NOMO-1 (cell line): ENCODE data around the gene ITPR2.
A peak's percentile ranks its signal among the peaks of the same experiment; 100 is the strongest.

Experiments
- DNase-seq, 2 experiments: peaks; one replicate each; lab custom pipeline; 2025; ENCODE audit not compliant: unreplicated experiment in 2 of 2; lab: John Stamatoyannopoulos, UW

Gene ITPR2

DNA sequence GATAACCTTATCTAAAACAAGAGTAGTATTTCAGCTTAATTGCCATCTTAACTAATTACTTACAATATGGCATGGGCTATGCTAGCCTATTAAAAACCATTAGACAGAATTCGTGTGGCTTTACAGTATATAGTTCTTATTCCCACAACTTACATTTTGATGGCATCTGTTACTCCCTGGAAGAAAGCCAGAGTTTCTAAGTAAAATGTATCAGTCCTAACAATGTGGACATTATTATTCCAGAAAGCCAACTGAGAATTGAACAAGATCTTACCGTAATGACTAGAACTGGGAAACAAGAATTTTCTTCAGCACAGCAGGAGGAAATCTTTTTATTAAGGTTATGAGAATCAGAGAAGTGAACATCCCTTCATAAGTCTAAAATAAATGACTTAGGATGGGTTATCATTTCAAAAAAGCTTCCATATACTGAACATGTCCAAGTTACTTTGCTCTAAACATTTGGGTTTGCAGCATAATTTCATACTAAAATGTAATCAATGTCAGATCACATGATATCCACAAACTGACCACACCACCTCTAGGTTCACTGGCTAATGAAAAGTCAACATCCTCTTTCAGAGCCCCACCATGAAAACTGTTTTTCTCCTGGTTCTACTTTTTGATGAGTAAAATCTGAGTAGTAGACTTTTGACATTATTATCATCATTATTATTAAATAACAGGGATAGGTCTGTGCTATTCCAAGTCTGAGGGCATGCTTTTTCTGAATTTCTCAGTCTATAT, 457.9 kb downstream of the ITPR2 start:
- DNase-seq, result no peak

GRCh38 chr12:26373606-26374495, 459.1 kb downstream of the ITPR2 start:
- DNase-seq, result no peak

GRCh38 chr12:26372866-26373265, 460.1 kb downstream of the ITPR2 start:
- no peak for DNase-seq

- DNase-seq, result no peak
Observed at GRCh38 chr12:26370098-26370497, 462.9 kb downstream of the ITPR2 start.

DNA sequence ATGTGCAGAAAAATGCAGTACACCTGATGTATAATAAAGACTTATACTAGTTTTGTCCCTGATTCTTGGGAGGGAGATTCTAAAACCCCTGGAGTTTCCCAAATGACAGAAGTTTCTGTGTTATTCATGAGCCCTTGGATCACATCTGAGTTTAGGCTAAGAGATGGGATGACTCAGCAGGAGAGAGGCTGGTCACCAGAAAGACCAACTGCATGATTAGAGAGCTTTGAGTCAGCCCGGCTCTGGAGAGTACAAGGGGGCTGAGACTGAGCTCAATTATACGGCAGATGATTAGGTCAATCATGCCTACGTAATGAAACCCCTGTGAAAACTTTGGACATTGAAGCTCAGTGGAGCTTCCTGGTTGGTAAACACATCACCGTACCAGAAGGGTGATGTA, 463.4 kb downstream of the ITPR2 start:
- DNase-seq, result no peak

- no peak for DNase-seq
Observed at GRCh38 chr12:26367991-26368730, 464.8 kb downstream of the ITPR2 start.

GRCh38 chr12:26361964-26362363, 471.0 kb downstream of the ITPR2 start:
- DNase-seq, result no peak

DNA sequence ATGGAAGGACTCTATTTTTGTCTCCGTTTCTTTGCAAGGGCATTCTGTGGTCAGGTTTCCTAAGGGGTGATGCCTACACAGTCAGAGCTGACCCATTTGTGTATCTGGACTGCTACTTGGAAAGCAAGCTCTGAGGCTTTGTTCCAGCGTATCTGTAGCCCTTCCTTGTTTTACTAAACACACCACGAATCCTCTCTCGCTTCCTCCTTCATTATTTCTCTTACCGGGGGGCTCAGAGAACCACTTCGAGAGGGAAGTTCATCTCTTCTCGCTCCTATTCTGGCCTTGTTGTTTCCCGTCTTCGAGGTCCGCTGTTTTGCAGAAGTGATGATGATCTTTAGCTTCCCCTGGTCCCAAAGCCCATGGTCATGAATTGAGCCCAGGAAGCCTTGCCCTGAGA, 472.9 kb downstream of the ITPR2 start:
- peak; percentile 21 to 62 for DNase-seq

- DNase-seq, result no peak
Observed at GRCh38 chr12:26359576-26359975, 473.4 kb downstream of the ITPR2 start.

GRCh38 chr12:26358651-26359050, 474.3 kb downstream of the ITPR2 start:
- no peak for DNase-seq

DNA sequence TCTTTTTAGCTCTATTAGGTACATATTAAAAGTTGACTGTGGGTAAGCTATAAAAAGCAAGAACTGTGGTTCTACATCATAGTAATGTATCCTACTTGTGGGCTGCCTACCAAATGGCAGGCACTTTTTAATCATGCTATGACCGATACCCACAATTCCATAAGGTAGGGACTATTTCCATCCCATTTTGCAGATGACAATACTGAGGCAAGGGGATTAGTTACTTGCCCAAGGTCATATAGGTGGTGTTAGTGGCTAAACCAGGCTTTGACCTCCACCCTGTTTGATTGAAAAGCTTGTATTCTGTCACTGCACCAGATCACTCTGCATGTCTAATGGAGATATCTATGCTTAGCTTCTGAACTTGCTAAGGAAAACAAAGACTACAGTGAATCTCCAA, 485.7 kb downstream of the ITPR2 start:
- DNase-seq, result no peak

GRCh38 chr12:26346736-26347135, 486.3 kb downstream of the ITPR2 start:
- DNase-seq, result no peak

- DNase-seq, result peak in 1 of 2 experiments; percentile 6
Observed at GRCh38 chr12:26345471-26346003, 487.5 kb downstream of the ITPR2 start.

- DNase-seq, result no peak
Observed at GRCh38 chr12:26341491-26341890, 491.5 kb downstream of the ITPR2 start.

GRCh38 chr12:26340649-26341048, 492.3 kb downstream of the ITPR2 start:
- DNase-seq, result peak; percentile 75 to 81

DNA sequence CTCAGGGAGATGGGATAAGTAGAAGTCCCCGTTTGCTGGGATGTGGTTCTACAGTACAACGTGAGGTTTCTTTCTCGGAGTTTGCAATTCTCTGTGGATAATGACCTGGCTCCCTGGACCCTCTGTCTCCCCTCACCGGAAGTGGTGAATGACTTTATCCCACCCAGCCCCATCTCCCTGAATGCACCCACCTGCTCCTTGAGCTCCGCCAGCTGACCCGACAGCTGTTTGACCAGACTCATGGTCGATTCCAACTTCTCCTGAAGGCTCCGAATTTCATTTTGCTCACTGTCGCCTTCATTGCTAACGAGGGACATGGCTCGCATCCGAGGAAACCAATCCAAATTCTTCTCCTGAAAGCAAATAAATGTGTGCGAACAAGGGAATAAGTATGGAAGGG, 493.0 kb downstream of the ITPR2 start:
- no peak for DNase-seq

GRCh38 chr12:26338586-26339572, 494.1 kb downstream of the ITPR2 start:
- no peak for DNase-seq

GRCh38 chr12:26335651-26336050, 497.3 kb downstream of the ITPR2 start:
- DNase-seq, result no peak

GRCh38 chr12:26334621-26335124, 498.3 kb downstream of the ITPR2 start:
- DNase-seq, result no peak

GRCh38 chr12:26331960-26332359, 501.0 kb downstream of the ITPR2 start:
- DNase-seq, result no peak
